GM23338 (cell line): ENCODE data around the gene FBLN5. TPM values are rescaled to one million over a fixed set of nuclear protein-coding genes. Genes with fewer than 3 reads are reported as not detected.

ENCODE experiments used
- CREB1 ChIP-seq: fragments of 250-450 bp; sonication (Bioruptor Pico); IDR thresholded peaks from 2 replicates; pipeline ENCODE4 v1.5.0; 2020; ENCODE audit warnings: low read depth, mild to moderate bottlenecking, moderate library complexity
- NANOG ChIP-seq: IDR thresholded peaks from 2 replicates; pipeline ENCODE4 v1.6.1; 2016; ENCODE audit warnings: antibody characterized with exemption, borderline replicate concordance
- POLR2AphosphoS5 ChIP-seq: IDR thresholded peaks from 2 replicates; pipeline ENCODE4 v1.6.1; 2016; ENCODE audit warnings: antibody characterized with exemption, low read depth
- STAT1 ChIP-seq: IDR thresholded peaks from one replicate; pipeline ENCODE4 v1.6.1; 2016; ENCODE audit warnings: antibody characterized with exemption; ENCODE audit not compliant: unreplicated experiment
- ZNF114 ChIP-seq: fragments of 250-450 bp; sonication (Bioruptor Pico); IDR thresholded peaks from 2 replicates; pipeline ENCODE4 v1.5.0; 2020; ENCODE audit warnings: mild to moderate bottlenecking, moderate library complexity
- ZNF331 ChIP-seq: fragments of 250-450 bp; sonication (Bioruptor Pico); IDR thresholded peaks from 2 replicates; pipeline ENCODE4 v1.5.0; 2020; ENCODE audit warnings: low read depth, mild to moderate bottlenecking, moderate library complexity
- polyA plus RNA-seq: library from polyadenylated mRNA; unstranded; fragments of >200 nt; fragmentation: Nextera tagmentation; extraction: Ambion mirVana; gene quantifications from 2 replicates; pipeline ENCODE4 v1.2.1, GENCODE V29; 2016
- total RNA-seq: library from RNA; depleted of rRNA; stranded (reverse); fragments of >200 nt; shearing (Covaris generic); gene quantifications from 2 replicates; pipeline ENCODE4 v1.2.3, GENCODE V29; 2014
- TF ChIP-seq, protein P1 (sequence below): fragments of 250-450 bp; sonication (Bioruptor Pico); IDR thresholded peaks from 2 replicates; pipeline ENCODE4 v1.5.0; 2020; ENCODE audit warnings: mild to moderate bottlenecking, moderate library complexity
- TF ChIP-seq, protein P2 (sequence below): IDR thresholded peaks from one replicate; pipeline ENCODE4 v1.6.1; 2018; ENCODE audit warnings: antibody characterized with exemption; ENCODE audit not compliant: unreplicated experiment

Gene FBLN5
- total and polyA plus RNA-seq, 2 experiments from 2014 or later = 4.3 to 4.9 TPM

DNA sequence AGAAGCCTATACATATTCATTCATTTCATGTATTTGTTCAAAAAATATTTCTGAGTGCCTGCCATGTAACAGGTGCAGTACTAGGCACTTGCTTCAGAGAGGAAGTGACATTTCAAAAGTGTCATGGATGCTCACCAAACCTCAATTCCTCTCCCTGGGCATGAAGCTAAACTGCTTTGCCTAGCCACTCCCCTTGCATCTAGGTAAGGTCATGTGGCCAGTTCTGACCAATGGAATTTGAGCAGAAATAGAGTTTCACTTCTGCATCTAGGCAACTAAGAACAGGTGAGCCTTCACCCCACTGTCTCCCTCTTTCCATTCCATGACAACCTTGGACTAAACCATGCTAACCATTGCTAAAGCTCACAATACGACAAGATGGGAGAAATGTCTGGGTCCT is 107.7 kb downstream of the FBLN5 start (continued):
- TF ChIP-seq, protein P1, sequence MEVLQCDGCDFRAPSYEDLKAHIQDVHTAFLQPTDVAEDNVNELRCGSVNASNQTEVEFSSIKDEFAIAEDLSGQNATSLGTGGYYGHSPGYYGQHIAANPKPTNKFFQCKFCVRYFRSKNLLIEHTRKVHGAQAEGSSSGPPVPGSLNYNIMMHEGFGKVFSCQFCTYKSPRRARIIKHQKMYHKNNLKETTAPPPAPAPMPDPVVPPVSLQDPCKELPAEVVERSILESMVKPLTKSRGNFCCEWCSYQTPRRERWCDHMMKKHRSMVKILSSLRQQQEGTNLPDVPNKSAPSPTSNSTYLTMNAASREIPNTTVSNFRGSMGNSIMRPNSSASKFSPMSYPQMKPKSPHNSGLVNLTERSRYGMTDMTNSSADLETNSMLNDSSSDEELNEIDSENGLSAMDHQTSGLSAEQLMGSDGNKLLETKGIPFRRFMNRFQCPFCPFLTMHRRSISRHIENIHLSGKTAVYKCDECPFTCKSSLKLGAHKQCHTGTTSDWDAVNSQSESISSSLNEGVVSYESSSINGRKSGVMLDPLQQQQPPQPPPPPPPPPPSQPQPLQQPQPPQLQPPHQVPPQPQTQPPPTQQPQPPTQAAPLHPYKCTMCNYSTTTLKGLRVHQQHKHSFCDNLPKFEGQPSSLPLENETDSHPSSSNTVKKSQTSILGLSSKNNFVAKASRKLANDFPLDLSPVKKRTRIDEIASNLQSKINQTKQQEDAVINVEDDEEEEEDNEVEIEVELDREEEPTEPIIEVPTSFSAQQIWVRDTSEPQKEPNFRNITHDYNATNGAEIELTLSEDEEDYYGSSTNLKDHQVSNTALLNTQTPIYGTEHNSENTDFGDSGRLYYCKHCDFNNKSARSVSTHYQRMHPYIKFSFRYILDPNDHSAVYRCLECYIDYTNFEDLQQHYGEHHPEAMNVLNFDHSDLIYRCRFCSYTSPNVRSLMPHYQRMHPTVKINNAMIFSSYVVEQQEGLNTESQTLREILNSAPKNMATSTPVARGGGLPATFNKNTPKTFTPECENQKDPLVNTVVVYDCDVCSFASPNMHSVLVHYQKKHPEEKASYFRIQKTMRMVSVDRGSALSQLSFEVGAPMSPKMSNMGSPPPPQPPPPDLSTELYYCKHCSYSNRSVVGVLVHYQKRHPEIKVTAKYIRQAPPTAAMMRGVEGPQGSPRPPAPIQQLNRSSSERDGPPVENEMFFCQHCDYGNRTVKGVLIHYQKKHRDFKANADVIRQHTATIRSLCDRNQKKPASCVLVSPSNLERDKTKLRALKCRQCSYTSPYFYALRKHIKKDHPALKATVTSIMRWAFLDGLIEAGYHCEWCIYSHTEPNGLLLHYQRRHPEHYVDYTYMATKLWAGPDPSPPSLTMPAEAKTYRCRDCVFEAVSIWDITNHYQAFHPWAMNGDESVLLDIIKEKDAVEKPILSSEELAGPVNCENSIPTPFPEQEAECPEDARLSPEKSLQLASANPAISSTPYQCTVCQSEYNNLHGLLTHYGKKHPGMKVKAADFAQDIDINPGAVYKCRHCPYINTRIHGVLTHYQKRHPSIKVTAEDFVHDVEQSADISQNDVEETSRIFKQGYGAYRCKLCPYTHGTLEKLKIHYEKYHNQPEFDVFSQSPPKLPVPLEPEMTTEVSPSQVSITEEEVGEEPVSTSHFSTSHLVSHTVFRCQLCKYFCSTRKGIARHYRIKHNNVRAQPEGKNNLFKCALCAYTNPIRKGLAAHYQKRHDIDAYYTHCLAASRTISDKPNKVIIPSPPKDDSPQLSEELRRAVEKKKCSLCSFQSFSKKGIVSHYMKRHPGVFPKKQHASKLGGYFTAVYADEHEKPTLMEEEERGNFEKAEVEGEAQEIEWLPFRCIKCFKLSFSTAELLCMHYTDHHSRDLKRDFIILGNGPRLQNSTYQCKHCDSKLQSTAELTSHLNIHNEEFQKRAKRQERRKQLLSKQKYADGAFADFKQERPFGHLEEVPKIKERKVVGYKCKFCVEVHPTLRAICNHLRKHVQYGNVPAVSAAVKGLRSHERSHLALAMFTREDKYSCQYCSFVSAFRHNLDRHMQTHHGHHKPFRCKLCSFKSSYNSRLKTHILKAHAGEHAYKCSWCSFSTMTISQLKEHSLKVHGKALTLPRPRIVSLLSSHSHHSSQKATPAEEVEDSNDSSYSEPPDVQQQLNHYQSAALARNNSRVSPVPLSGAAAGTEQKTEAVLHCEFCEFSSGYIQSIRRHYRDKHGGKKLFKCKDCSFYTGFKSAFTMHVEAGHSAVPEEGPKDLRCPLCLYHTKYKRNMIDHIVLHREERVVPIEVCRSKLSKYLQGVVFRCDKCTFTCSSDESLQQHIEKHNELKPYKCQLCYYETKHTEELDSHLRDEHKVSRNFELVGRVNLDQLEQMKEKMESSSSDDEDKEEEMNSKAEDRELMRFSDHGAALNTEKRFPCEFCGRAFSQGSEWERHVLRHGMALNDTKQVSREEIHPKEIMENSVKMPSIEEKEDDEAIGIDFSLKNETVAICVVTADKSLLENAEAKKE = no peak
- no peak for TF ChIP-seq CREB1 (CRISPR knock-in tag)
- no peak for TF ChIP-seq POLR2AphosphoS5
- TF ChIP-seq ZNF331 (CRISPR knock-in tag) = no peak
- TF ChIP-seq STAT1 = no peak
- no peak for TF ChIP-seq NANOG
- TF ChIP-seq, protein P2, sequence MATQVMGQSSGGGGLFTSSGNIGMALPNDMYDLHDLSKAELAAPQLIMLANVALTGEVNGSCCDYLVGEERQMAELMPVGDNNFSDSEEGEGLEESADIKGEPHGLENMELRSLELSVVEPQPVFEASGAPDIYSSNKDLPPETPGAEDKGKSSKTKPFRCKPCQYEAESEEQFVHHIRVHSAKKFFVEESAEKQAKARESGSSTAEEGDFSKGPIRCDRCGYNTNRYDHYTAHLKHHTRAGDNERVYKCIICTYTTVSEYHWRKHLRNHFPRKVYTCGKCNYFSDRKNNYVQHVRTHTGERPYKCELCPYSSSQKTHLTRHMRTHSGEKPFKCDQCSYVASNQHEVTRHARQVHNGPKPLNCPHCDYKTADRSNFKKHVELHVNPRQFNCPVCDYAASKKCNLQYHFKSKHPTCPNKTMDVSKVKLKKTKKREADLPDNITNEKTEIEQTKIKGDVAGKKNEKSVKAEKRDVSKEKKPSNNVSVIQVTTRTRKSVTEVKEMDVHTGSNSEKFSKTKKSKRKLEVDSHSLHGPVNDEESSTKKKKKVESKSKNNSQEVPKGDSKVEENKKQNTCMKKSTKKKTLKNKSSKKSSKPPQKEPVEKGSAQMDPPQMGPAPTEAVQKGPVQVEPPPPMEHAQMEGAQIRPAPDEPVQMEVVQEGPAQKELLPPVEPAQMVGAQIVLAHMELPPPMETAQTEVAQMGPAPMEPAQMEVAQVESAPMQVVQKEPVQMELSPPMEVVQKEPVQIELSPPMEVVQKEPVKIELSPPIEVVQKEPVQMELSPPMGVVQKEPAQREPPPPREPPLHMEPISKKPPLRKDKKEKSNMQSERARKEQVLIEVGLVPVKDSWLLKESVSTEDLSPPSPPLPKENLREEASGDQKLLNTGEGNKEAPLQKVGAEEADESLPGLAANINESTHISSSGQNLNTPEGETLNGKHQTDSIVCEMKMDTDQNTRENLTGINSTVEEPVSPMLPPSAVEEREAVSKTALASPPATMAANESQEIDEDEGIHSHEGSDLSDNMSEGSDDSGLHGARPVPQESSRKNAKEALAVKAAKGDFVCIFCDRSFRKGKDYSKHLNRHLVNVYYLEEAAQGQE = no peak
- TF ChIP-seq ZNF114 = no peak
